ENCODE measurements around the gene CHAF1B. TPM values are rescaled to one million over a fixed set of nuclear protein-coding genes. Genes with fewer than 3 reads are reported as not detected.
"Not testable (repeated sequence)": the region's sequence is repeated elsewhere in the genome, so short reads cannot be mapped to it uniquely, and the experiment has no call there.

The CHAF1B gene
- 1 to 10 TPM in 2 of 4 donors, under 1 TPM in 2; 0.83 to 1.6 (median 1.2) TPM for total RNA-seq

DNA sequence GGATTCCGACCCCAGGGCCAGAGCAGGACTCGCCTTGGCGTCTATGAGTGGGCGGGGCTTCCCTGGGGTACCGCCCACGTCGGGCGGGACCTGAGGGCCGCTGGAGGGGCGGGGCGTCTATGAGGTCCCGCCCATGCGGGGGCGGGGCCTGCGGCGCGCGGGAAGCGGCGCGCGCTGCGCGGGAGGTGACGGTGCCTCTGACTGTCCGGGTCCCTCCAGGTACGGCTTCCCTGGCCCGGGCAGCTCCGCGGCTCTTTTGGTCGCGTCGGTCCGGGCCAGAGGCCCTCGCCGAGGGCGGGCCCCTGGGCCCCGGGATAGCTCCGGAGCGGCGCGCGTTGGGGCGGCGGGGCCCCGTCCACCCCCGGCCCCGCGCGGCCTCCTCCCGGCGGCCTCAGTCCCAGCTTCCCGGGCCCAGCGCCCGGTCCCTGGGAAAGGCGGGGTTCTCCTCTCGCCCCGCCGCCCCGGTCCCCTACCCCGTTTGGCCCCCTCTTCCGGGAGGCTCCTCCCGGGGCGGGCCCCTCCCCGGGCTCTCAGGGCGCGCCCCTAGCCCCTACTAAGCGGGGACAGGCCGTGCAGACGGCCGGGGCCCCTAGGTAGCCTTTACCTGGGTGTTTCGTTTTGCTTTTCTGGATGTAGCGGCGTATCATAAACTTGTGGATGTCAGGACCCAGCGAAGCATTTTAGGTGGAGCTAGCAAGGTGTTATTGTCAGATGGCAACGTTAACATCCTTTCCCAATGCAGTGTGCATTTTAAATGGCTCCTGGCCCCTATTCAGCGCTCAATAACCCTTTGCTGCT lies at the start of gene CHAF1B:
TSS of gene CHAF1B (plus strand) at position 160 of the 798 bp plus-strand sequence. CDS start 745 bp downstream, outside the sequence.
- WGBS = 6% methylated on average over 41 of the region's 77 CpGs
- no peak for DNase-seq (ENCODE audit: extremely low spot score)
- Histone ChIP-seq H3K27me3 (no peaks in the 10 kb centered on the region), H3K36me3 (no peaks in the 10 kb centered on the region), H3K4me3 (peak within 1 kb of the TSS; percentile 67 to 80 (median 76)), H3K4me1 (peaks cover 0 to 16% (median 13%) of the 10 kb centered on the region in 4 donors), H3K27ac (replicated peaks in 1 of 4) (peak within 1 kb of the TSS; percentile 57 to 79 (median 68)), H3K9me3 (no peaks in the 10 kb centered on the region)
- TF ChIP-seq EP300 (IDR thresholded peaks at IDR 0.05) (no peak), POLR2AphosphoS5 (IDR thresholded peaks at IDR 0.05) (peak; percentile 23 to 52)
- intact Hi-C loops (cut with DNase I) = no loop called here

DNA sequence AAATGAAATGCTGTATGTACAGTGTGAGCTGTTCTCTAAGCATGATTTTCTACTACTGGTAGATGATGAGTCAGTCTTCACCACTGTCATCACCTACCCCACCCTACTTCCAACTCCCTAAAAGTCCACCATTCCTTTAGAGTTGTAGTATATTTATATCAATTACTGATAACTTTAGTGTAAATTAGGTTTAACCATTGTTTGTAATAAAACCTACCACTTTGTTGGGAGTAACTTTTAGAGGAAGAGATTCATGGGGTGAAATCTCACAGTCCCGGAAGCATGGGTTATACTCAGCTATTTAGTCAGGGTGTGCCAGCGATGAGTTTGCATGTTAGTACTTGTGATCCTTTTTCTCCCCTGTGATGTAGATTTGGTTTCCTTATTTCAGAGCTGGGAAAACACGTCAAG lies 48.1 kb upstream of the CHAF1B start:
- 91% methylated on average over 3 of the region's 3 CpGs for WGBS
- Histone ChIP-seq H3K4me1 (peaks cover 11 to 17% (median 12%) of the 10 kb centered on the region in 4 donors), H3K27ac (replicated peaks in 1 of 4) (no peak overlapping the region), H3K9me3 (no peaks in the 10 kb centered on the region), H3K27me3 (no peaks in the 10 kb centered on the region), H3K4me3 (no peak overlapping the region), H3K36me3 (peaks cover 27 to 72% (median 55%) of the 10 kb centered on the region in 4 donors)
- TF ChIP-seq EP300 (IDR thresholded peaks at IDR 0.05) = no peak
- TF ChIP-seq POLR2AphosphoS5 (IDR thresholded peaks at IDR 0.05) = no peak
- TF ChIP-seq, protein P1, sequence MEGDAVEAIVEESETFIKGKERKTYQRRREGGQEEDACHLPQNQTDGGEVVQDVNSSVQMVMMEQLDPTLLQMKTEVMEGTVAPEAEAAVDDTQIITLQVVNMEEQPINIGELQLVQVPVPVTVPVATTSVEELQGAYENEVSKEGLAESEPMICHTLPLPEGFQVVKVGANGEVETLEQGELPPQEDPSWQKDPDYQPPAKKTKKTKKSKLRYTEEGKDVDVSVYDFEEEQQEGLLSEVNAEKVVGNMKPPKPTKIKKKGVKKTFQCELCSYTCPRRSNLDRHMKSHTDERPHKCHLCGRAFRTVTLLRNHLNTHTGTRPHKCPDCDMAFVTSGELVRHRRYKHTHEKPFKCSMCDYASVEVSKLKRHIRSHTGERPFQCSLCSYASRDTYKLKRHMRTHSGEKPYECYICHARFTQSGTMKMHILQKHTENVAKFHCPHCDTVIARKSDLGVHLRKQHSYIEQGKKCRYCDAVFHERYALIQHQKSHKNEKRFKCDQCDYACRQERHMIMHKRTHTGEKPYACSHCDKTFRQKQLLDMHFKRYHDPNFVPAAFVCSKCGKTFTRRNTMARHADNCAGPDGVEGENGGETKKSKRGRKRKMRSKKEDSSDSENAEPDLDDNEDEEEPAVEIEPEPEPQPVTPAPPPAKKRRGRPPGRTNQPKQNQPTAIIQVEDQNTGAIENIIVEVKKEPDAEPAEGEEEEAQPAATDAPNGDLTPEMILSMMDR (IDR thresholded peaks at IDR 0.05) = no peak
- no peak for TF ChIP-seq POLR2A (IDR thresholded peaks at IDR 0.05; ENCODE audit: low read depth)
- intact Hi-C loops (cut with DNase I) = no loop called here
- DNase-seq (ENCODE audit: extremely low spot score) = no peak

DNA sequence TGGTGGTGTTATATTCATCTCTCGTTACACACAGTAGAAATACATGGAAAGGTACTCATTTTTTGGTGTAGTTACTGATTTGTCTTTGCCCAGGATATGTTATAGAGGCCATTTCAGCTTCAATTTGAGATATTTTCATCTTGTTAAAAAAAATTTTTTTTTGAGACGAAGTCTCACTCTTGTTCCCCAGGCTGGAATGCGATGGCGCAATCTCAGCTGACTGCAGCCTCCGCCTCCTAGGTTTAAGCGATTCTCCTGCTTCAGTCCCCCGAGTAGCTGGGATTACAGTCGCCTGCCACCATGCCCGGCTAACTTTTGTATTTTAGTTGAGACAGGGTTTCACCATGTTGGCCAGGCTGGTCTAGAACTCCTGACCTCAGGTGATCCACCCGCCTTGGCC lies 46.2 kb upstream of the CHAF1B start:
- Histone ChIP-seq H3K4me1 (no peaks in the 10 kb centered on the region), H3K9me3 (no peaks in the 10 kb centered on the region), H3K27ac (replicated peaks in 1 of 4) (no peak overlapping the region), H3K4me3 (no peak overlapping the region), H3K27me3 (no peaks in the 10 kb centered on the region), H3K36me3 (peaks cover 42 to 89% (median 73%) of the 10 kb centered on the region in 4 donors)
- intact Hi-C loops (cut with DNase I) = no loop called here
- DNase-seq (ENCODE audit: extremely low spot score) = no peak
- 96% methylated on average over 10 of the region's 10 CpGs for WGBS
- TF ChIP-seq POLR2AphosphoS5 (IDR thresholded peaks at IDR 0.05) (no peak), POLR2A (IDR thresholded peaks at IDR 0.05; ENCODE audit: low read depth) (no peak), EP300 (IDR thresholded peaks at IDR 0.05) (no peak)
- TF ChIP-seq, protein P1 (IDR thresholded peaks at IDR 0.05) = no peak

DNA sequence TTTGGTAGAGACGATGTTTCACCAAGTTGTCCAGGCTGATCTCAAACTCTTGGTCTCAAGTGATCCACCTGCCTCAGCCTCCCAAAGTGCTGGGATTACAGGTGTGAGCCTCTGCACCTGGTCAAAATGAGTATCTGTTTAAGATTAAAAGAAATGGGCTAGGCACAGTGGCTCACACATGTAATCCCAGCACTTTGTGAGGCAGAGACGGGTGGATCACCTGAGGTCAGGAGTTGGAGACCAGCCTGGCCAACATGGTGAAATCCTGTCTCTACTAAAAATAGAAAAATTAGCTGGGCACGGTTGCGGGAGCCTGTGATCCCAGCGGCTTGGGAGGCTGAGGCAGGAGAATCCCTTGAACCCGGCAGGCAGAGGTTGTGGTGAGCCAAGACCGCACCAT lies 42.6 kb upstream of the CHAF1B start:
- 93% methylated on average over 7 of the region's 7 CpGs for WGBS
- H3K4me3 ChIP-seq; DNase-seq (ENCODE audit: extremely low spot score); H3K4me1 ChIP-seq; intact Hi-C loops (cut with DNase I); H3K27me3 ChIP-seq; H3K9me3 ChIP-seq; H3K27ac ChIP-seq (replicated peaks in 1 of 4): not testable (repeated sequence)
- peaks cover 59 to 100% (median 95%) of the 10 kb centered on the region in 4 donors for H3K36me3 ChIP-seq

DNA sequence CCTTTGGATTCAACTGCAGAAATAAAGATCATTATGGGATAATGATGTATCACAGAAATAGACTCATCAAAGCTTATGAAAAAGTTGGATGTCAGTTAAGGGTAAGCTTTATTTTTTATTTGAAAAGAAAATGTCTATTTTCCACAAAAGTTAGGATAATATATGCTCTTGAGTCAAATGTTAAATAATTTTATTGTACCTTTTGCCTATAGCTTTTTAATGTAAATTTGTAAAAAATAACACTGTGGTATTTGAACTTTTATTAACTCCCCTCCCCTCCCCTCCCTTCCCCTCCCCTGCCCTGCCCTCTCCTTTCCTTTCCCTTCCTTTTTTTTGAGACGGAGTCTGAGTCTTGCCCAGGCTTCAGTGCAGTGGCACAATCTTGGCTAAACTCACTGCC lies 40.3 kb upstream of the CHAF1B start:
- peaks cover 56 to 98% (median 93%) of the 10 kb centered on the region in 4 donors for H3K36me3 ChIP-seq
- intact Hi-C loops (cut with DNase I) = no loop called here
- no peak overlapping the region for H3K4me3 ChIP-seq
- no peak overlapping the region for H3K27ac ChIP-seq (replicated peaks in 1 of 4)
- H3K9me3 ChIP-seq = no peaks in the 10 kb centered on the region
- 94% methylated on average over 1 of the region's 1 CpG for WGBS
- no peak for DNase-seq (ENCODE audit: extremely low spot score)
- TF ChIP-seq, protein P1 (IDR thresholded peaks at IDR 0.05) = no peak
- TF ChIP-seq POLR2AphosphoS5 (IDR thresholded peaks at IDR 0.05) (no peak), POLR2A (IDR thresholded peaks at IDR 0.05; ENCODE audit: low read depth) (no peak), EP300 (IDR thresholded peaks at IDR 0.05) (no peak)
- H3K27me3 ChIP-seq = no peaks in the 10 kb centered on the region
- no peaks in the 10 kb centered on the region for H3K4me1 ChIP-seq

Measured in esophagus muscularis mucosa (tissue), 4 donors.